GM06990 (cell line): ENCODE results near the gene PTPRD.

ENCODE experiments used
- DNase-seq: peaks from one replicate; pipeline ENCODE4 v3.0.0-alpha.2; 2011; ENCODE audit not compliant: insufficient read length; ENCODE audit errors: extremely low read depth
- H3K27me3 ChIP-seq: replicated peaks from 2 replicates; pipeline ENCODE4 v1.6.0; 2011; ENCODE audit warnings: low read length; ENCODE audit not compliant: control insufficient read depth, insufficient read depth
- H3K36me3 ChIP-seq: 2 replicates; pipeline ENCODE4 v1.5.1; 2011; ENCODE audit warnings: low read length; ENCODE audit not compliant: control insufficient read depth, insufficient read depth
- H3K4me3 ChIP-seq: replicated peaks from 2 replicates; pipeline ENCODE4 v1.5.1; 2011; ENCODE audit warnings: low read depth, mild to moderate bottlenecking, control low read depth, low read length
- TF ChIP-seq, protein P1 (sequence below): IDR thresholded peaks from 2 replicates; pipeline ENCODE4 v1.5.1; 2011; ENCODE audit warnings: low read length, control low read depth, mild to moderate bottlenecking, inconsistent platforms; ENCODE audit not compliant: insufficient read depth, poor library complexity, severe bottlenecking

PTPRD gene

GRCh38 chr9:8668231-8668630 is 1944.6 kb downstream of the PTPRD start:
- H3K27me3 ChIP-seq = no peaks in the 10 kb centered on the region
- no peaks in the 10 kb centered on the region for H3K36me3 ChIP-seq
- DNase-seq = no peak
- no peak overlapping the region for H3K4me3 ChIP-seq
- TF ChIP-seq, protein P1, sequence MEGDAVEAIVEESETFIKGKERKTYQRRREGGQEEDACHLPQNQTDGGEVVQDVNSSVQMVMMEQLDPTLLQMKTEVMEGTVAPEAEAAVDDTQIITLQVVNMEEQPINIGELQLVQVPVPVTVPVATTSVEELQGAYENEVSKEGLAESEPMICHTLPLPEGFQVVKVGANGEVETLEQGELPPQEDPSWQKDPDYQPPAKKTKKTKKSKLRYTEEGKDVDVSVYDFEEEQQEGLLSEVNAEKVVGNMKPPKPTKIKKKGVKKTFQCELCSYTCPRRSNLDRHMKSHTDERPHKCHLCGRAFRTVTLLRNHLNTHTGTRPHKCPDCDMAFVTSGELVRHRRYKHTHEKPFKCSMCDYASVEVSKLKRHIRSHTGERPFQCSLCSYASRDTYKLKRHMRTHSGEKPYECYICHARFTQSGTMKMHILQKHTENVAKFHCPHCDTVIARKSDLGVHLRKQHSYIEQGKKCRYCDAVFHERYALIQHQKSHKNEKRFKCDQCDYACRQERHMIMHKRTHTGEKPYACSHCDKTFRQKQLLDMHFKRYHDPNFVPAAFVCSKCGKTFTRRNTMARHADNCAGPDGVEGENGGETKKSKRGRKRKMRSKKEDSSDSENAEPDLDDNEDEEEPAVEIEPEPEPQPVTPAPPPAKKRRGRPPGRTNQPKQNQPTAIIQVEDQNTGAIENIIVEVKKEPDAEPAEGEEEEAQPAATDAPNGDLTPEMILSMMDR = no peak

GRCh38 chr9:8666060-8666459 is 1946.7 kb downstream of the PTPRD start:
- Histone ChIP-seq H3K36me3 (no peaks in the 10 kb centered on the region), H3K27me3 (no peaks in the 10 kb centered on the region), H3K4me3 (no peak overlapping the region)
- no peak for DNase-seq
- TF ChIP-seq, protein P1 = no peak

DNA sequence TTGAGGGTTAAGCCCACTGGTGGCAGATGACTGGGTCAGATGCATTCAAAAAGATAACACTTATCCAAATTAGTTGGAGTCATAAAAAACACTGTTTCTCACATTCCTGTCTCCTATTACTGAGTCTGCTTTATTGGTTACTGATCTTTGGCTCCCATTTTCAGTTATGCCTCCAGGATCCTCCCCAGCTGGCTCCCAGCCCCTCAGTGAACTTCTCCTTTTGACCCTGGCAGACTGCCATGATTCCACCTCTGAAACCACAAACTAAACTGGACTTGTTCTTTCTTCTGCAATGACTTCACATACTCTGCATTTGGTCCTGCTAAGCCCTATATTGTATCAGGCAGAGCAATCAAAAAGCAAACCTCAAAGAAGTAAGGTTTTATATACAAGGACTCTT is 1952.4 kb downstream of the PTPRD start:
- TF ChIP-seq, protein P1 = no peak
- no peaks in the 10 kb centered on the region for H3K36me3 ChIP-seq
- no peak overlapping the region for H3K4me3 ChIP-seq
- H3K27me3 ChIP-seq = no peaks in the 10 kb centered on the region
- no peak for DNase-seq

DNA sequence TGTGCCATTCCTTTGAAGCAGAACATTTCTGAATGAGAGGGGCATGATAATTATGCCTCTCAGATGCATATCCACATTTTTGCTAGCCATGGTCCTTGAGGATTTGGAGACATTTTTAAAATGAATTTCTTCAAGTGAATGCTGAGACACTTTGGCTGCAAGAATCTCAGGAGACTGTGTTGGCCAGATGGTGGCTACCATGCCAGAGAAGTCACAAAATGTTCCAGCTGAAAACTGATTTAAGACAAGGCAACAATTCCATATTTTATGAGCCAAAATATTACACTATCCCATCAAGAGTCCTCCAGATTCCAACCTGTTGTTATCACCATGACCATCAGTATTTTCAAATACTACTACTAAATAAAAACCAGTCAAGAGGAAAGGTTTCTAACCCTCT is 1953.7 kb downstream of the PTPRD start:
- Histone ChIP-seq H3K36me3 (no peaks in the 10 kb centered on the region), H3K4me3 (no peak overlapping the region), H3K27me3 (no peaks in the 10 kb centered on the region)
- DNase-seq = no peak
- TF ChIP-seq, protein P1 = no peak

DNA sequence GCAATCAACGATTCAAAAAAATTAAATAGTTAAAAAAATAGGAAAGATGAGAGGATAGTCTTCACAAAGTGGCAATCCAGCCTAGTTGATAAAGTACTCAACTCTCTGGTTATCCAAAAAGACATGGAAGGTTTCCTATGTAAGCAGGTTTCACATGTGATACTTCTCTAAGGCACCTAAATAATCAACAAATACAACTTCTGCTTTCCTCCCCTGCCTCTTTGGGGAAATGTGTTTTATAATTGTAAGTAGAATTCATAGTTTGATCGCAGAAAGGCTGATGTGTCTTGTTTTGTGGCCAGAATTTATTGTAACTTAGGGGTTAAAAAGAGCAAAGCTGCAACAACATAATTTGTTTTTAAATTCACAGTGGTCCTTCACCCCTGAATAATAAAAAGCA is 1957.7 kb downstream of the PTPRD start:
- TF ChIP-seq, protein P1 = no peak
- no peak for DNase-seq
- H3K4me3 ChIP-seq = no peak overlapping the region
- H3K36me3 ChIP-seq = no peaks in the 10 kb centered on the region
- no peaks in the 10 kb centered on the region for H3K27me3 ChIP-seq

- DNase-seq = no peak
- H3K4me3 ChIP-seq = no peak overlapping the region
- TF ChIP-seq, protein P1 = no peak
- no peaks in the 10 kb centered on the region for H3K27me3 ChIP-seq
- no peaks in the 10 kb centered on the region for H3K36me3 ChIP-seq
Measured at GRCh38 chr9:8653855-8654254, 1958.9 kb downstream of the PTPRD start.
